Astrocyte (in vitro differentiated cells and primary cell): ENCODE measurements around the gene WDR64. TPM values are rescaled to one million over a fixed set of nuclear protein-coding genes. Genes with fewer than 3 reads are reported as not detected.

Experiments
- DNase-seq: peaks from one replicate; pipeline ENCODE4 v3.0.0-alpha.2; 2010; ENCODE audit warnings: low read depth
- FAIRE-seq: peaks from 2 replicates; lab custom pipeline; 2011; peaks lifted over from hg19 to GRCh38; lab: Jason Lieb, UNC
- H2AFZ ChIP-seq: 2 replicates; pipeline ENCODE4 v1.6.0; 2012; ENCODE audit warnings: low read depth, low read length, inconsistent platforms
- H3K27ac ChIP-seq: 2 replicates; pipeline ENCODE4 v1.5.1; 2011; ENCODE audit warnings: low read depth, low read length, inconsistent platforms
- H3K27me3 ChIP-seq: 2 replicates; pipeline ENCODE4 v1.6.0; 2011; ENCODE audit warnings: low read length, inconsistent platforms; ENCODE audit not compliant: insufficient read depth
- H3K36me3 ChIP-seq: 2 replicates; pipeline ENCODE4 v1.5.1; 2011; ENCODE audit warnings: low read length, inconsistent platforms; ENCODE audit not compliant: insufficient read depth
- H3K4me1 ChIP-seq: 2 replicates; pipeline ENCODE4 v1.5.1; 2011; ENCODE audit warnings: low read length, inconsistent platforms; ENCODE audit not compliant: insufficient read depth
- H3K4me2 ChIP-seq: 2 replicates; pipeline ENCODE4 v1.6.0; 2012; ENCODE audit warnings: low read length, inconsistent platforms
- H3K4me3 ChIP-seq: 2 replicates; pipeline ENCODE4 v1.5.1; 2011; ENCODE audit warnings: low read depth, mild to moderate bottlenecking, low read length, inconsistent platforms; ENCODE audit not compliant: insufficient read depth
- H3K79me2 ChIP-seq: 2 replicates; pipeline ENCODE4 v1.6.0; 2012; ENCODE audit warnings: mild to moderate bottlenecking, low read length, inconsistent platforms; ENCODE audit not compliant: insufficient read depth
- H3K9ac ChIP-seq: 2 replicates; pipeline ENCODE4 v1.6.0; 2012; ENCODE audit warnings: mild to moderate bottlenecking, low read length, inconsistent platforms
- H3K9me3 ChIP-seq: 2 replicates; pipeline ENCODE4 v1.5.1; 2012; ENCODE audit warnings: low read depth, mild to moderate bottlenecking, low read length, inconsistent platforms; ENCODE audit not compliant: insufficient read depth
- H4K20me1 ChIP-seq: 2 replicates; pipeline ENCODE4 v1.6.0; 2012; ENCODE audit warnings: low read length, inconsistent platforms; ENCODE audit not compliant: insufficient read depth
- H3K27ac Mint-ChIP-seq: one replicate; pipeline ENCODE4 v1.8.0; 2021; ENCODE audit warnings: mild to moderate bottlenecking, mixed read lengths; ENCODE audit not compliant: unreplicated experiment
- H3K27me3 Mint-ChIP-seq: one replicate; pipeline ENCODE4 v1.8.0; 2021; ENCODE audit warnings: low read depth, mixed read lengths; ENCODE audit not compliant: unreplicated experiment
- H3K36me3 Mint-ChIP-seq: one replicate; pipeline ENCODE4 v1.8.0; 2021; ENCODE audit warnings: low read depth, mixed read lengths; ENCODE audit not compliant: unreplicated experiment
- H3K4me1 Mint-ChIP-seq: one replicate; pipeline ENCODE4 v1.8.0; 2021; ENCODE audit warnings: low read depth, mixed read lengths; ENCODE audit not compliant: unreplicated experiment
- H3K4me3 Mint-ChIP-seq: one replicate; pipeline ENCODE4 v1.8.0; 2021; ENCODE audit warnings: mild to moderate bottlenecking, moderate library complexity, mixed read lengths; ENCODE audit not compliant: unreplicated experiment
- H3K9me3 Mint-ChIP-seq: one replicate; pipeline ENCODE4 v1.8.0; 2021; ENCODE audit warnings: mild to moderate bottlenecking, mixed read lengths; ENCODE audit not compliant: unreplicated experiment
- CTCF ChIP-seq: IDR thresholded peaks from 2 replicates; pipeline ENCODE4 v1.5.1; 2011; ENCODE audit warnings: low read depth, mild to moderate bottlenecking, inconsistent platforms, low read length, moderate library complexity; ENCODE audit not compliant: insufficient read depth
- EZH2 ChIP-seq: IDR thresholded peaks from 2 replicates; pipeline ENCODE4 v1.6.1; 2012; ENCODE audit warnings: mild to moderate bottlenecking, low read length, inconsistent platforms; ENCODE audit not compliant: insufficient read depth
- total RNA-seq: library from RNA; stranded (reverse); gene quantifications from 2 replicates; pipeline ENCODE4 v1.2.1, GENCODE V29; 2021

Gene WDR64
- total RNA-seq, 1 donor from 2014 or later: not detected

GRCh38 chr1:241844593-241844992, 192.5 kb downstream of the WDR64 start:
- no peak for TF ChIP-seq EZH2
- no peak for TF ChIP-seq CTCF
- no peaks in the 10 kb centered on the region for H3K9me3 ChIP-seq
- Mint-ChIP-seq H3K36me3 (no peaks in the 10 kb centered on the region), H3K27me3 (no peaks in the 10 kb centered on the region), H3K4me1 (peaks cover 8% of the 10 kb centered on the region), H3K9me3 (no peaks in the 10 kb centered on the region), H3K27ac (no peak overlapping the region), H3K4me3 (no peak overlapping the region)
- H3K79me2 ChIP-seq: peaks cover 16% of the 10 kb centered on the region
- H4K20me1 ChIP-seq: no peaks in the 10 kb centered on the region
- peaks cover 10% of the 10 kb centered on the region for H3K4me1 ChIP-seq
- H3K36me3 ChIP-seq: no peaks in the 10 kb centered on the region
- H3K4me2 ChIP-seq: no peak overlapping the region
- no peak overlapping the region for H3K9ac ChIP-seq
- FAIRE-seq: no peak
- H2AFZ ChIP-seq: no peak overlapping the region
- DNase-seq: no peak
- H3K4me3 ChIP-seq: no peak overlapping the region
- H3K27ac ChIP-seq: no peak overlapping the region
- no peaks in the 10 kb centered on the region for H3K27me3 ChIP-seq

DNA sequence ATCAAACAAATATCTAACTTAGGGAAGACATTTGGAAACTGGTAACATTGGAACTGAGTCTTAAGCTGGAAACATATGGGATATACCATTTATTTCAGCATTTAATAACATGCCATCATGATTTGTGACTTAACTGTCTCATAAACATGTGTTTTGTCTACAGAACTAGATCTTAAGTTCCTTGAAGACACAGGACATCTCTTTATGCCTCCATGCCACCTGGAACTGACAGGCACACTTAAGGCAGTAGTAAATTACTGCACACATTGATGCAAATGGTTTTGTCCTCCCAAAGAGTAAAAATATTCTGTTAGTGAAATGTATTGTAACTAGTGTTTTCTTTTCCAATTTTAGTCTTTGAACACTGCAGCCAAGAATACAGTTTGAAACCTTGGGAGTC, 194.3 kb downstream of the WDR64 start:
- DNase-seq (no peak), FAIRE-seq (no peak)
- no peak overlapping the region for H3K27ac ChIP-seq
- no peaks in the 10 kb centered on the region for H3K27me3 Mint-ChIP-seq
- H3K4me3 ChIP-seq: no peak overlapping the region
- TF ChIP-seq CTCF (no peak), EZH2 (no peak)
- no peaks in the 10 kb centered on the region for H4K20me1 ChIP-seq
- H3K36me3 ChIP-seq: no peaks in the 10 kb centered on the region
- no peak overlapping the region for H3K4me2 ChIP-seq
- no peak overlapping the region for H3K4me3 Mint-ChIP-seq
- H3K4me1 ChIP-seq: peaks cover 10% of the 10 kb centered on the region
- H3K4me1 Mint-ChIP-seq: peaks cover 8% of the 10 kb centered on the region
- no peaks in the 10 kb centered on the region for H3K9me3 Mint-ChIP-seq
- H3K9ac ChIP-seq: no peak overlapping the region
- no peak overlapping the region for H3K27ac Mint-ChIP-seq
- H3K9me3 ChIP-seq: no peaks in the 10 kb centered on the region
- H3K27me3 ChIP-seq: no peaks in the 10 kb centered on the region
- H3K79me2 ChIP-seq: peaks cover 18% of the 10 kb centered on the region
- H2AFZ ChIP-seq: no peak overlapping the region
- no peaks in the 10 kb centered on the region for H3K36me3 Mint-ChIP-seq

DNA sequence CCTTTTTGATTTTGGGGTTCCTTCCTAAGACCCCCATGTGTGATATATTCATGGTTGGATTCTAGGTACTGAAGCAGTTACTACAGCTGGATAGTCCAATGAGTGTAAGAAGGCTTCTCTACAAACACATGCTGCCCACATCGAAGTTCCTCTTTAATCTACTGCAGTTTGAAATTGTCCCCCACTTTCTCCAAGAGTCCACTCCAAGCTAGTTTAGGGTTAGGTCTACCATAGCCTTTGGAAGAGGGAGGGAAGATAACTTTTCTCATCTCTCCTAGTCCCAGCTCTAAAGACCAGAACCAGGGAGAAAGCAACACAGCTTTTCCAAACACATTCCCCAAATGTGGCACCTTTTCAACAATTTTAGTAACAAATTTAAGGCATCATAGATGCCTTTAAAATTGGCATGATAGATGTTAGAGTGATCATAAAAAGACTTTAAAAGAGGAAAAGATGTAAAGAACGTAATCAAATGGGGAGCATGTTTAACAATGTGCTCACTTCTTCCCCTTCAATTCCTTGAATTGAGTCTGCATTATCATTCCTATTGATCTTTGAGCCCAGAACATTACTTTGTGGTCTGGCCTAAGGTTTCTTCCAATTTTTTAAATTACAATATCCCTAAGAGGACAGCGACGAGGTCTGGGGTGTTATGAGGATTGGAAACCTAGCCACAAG, 194.9 kb downstream of the WDR64 start:
- Mint-ChIP-seq H3K27me3 (no peaks in the 10 kb centered on the region), H3K9me3 (no peaks in the 10 kb centered on the region), H3K4me1 (peaks cover 8% of the 10 kb centered on the region), H3K27ac (peak overlapping the region; percentile 98), H3K4me3 (peak overlapping the region; percentile 97), H3K36me3 (no peaks in the 10 kb centered on the region)
- Histone ChIP-seq H3K9me3 (no peaks in the 10 kb centered on the region), H4K20me1 (no peaks in the 10 kb centered on the region), H3K36me3 (no peaks in the 10 kb centered on the region), H2AFZ (peak overlapping the region; percentile 100), H3K4me3 (peak overlapping the region; percentile 92), H3K27me3 (no peaks in the 10 kb centered on the region), H3K27ac (peak overlapping the region; percentile 98), H3K4me2 (peak overlapping the region; percentile 98), H3K9ac (peak overlapping the region; percentile 94), H3K79me2 (peaks cover 18% of the 10 kb centered on the region), H3K4me1 (peaks cover 10% of the 10 kb centered on the region)
- no peak for DNase-seq
- TF ChIP-seq EZH2 (no peak), CTCF (no peak)
- FAIRE-seq: no peak
